ENCODE results near the gene BACE1. TPM values are rescaled to one million over a fixed set of nuclear protein-coding genes. Genes with fewer than 3 reads are reported as not detected.

BACE1 gene
- polyA plus RNA-seq, 1 donor from 2014 or later, result 21.0 TPM

- no peak overlapping the region for H3K27ac ChIP-seq (ENCODE audit: low read length)
- no peaks in the 10 kb centered on the region for H3F3A ChIP-seq (ENCODE audit: insufficient read depth, low read length, poor library complexity, severe bottlenecking)
- no peaks in the 10 kb centered on the region for H3K79me2 ChIP-seq (replicated peaks; ENCODE audit: insufficient read depth, low read length)
- no peak for TF ChIP-seq SMC3 (conservative IDR thresholded peaks at IDR 0.05; ENCODE audit: poor library complexity)
- H3K4me3 ChIP-seq (ENCODE audit: low read length), result no peak overlapping the region
- H3K36me3 ChIP-seq (ENCODE audit: insufficient read depth, low read length), result no peaks in the 10 kb centered on the region
- H3K27me3 ChIP-seq (ENCODE audit: insufficient read depth, low read depth, low read length), result no peaks in the 10 kb centered on the region
- no peak overlapping the region for H3K9ac ChIP-seq (ENCODE audit: low read length)
- no peak overlapping the region for H2AFZ ChIP-seq (ENCODE audit: low read depth, low read length)
- H3K4me2 ChIP-seq (ENCODE audit: low read length), result no peak overlapping the region
- no peaks in the 10 kb centered on the region for H4K20me1 ChIP-seq (ENCODE audit: insufficient read depth)
- H3K9me2 ChIP-seq (ENCODE audit: insufficient read depth, low read length), result no peaks in the 10 kb centered on the region
- H3K9me3 ChIP-seq (ENCODE audit: low read length), result no peaks in the 10 kb centered on the region
Measured at GRCh38 chr11:117309310-117309709, 6.7 kb downstream of the BACE1 start.

- no peaks in the 10 kb centered on the region for H3K9me3 ChIP-seq (ENCODE audit: low read length)
- H3F3A ChIP-seq (ENCODE audit: insufficient read depth, low read length, poor library complexity, severe bottlenecking), result no peaks in the 10 kb centered on the region
- H2AFZ ChIP-seq (ENCODE audit: low read depth, low read length), result no peak overlapping the region
- no peaks in the 10 kb centered on the region for H3K27me3 ChIP-seq (ENCODE audit: insufficient read depth, low read depth, low read length)
- H3K36me3 ChIP-seq (ENCODE audit: insufficient read depth, low read length), result no peaks in the 10 kb centered on the region
- H3K4me3 ChIP-seq (ENCODE audit: low read length), result no peak overlapping the region
- H3K9me2 ChIP-seq (ENCODE audit: insufficient read depth, low read length), result no peaks in the 10 kb centered on the region
- H3K4me2 ChIP-seq (ENCODE audit: low read length), result no peak overlapping the region
- no peaks in the 10 kb centered on the region for H4K20me1 ChIP-seq (ENCODE audit: insufficient read depth)
- no peak overlapping the region for H3K9ac ChIP-seq (ENCODE audit: low read length)
- no peak overlapping the region for H3K27ac ChIP-seq (ENCODE audit: low read length)
- H3K79me2 ChIP-seq (replicated peaks; ENCODE audit: insufficient read depth, low read length), result no peaks in the 10 kb centered on the region
- TF ChIP-seq REST (IDR thresholded peaks at IDR 0.05; ENCODE audit: borderline replicate concordance) (no peak), MXI1 (conservative IDR thresholded peaks at IDR 0.05; ENCODE audit: poor library complexity, severe bottlenecking) (no peak), POLR2AphosphoS5 (IDR thresholded peaks at IDR 0.05) (no peak), TAF1 (IDR thresholded peaks at IDR 0.05; ENCODE audit: low read depth) (no peak), EP300 (conservative IDR thresholded peaks at IDR 0.05; ENCODE audit: poor library complexity, severe bottlenecking) (no peak), RAD21 (conservative IDR thresholded peaks at IDR 0.05) (no peak), EZH2 (IDR thresholded peaks at IDR 0.05; ENCODE audit: borderline replicate concordance, insufficient read depth, low read length, poor library complexity, severe bottlenecking) (no peak), SMC3 (conservative IDR thresholded peaks at IDR 0.05; ENCODE audit: poor library complexity) (no peak)
- TF ChIP-seq, protein P1, sequence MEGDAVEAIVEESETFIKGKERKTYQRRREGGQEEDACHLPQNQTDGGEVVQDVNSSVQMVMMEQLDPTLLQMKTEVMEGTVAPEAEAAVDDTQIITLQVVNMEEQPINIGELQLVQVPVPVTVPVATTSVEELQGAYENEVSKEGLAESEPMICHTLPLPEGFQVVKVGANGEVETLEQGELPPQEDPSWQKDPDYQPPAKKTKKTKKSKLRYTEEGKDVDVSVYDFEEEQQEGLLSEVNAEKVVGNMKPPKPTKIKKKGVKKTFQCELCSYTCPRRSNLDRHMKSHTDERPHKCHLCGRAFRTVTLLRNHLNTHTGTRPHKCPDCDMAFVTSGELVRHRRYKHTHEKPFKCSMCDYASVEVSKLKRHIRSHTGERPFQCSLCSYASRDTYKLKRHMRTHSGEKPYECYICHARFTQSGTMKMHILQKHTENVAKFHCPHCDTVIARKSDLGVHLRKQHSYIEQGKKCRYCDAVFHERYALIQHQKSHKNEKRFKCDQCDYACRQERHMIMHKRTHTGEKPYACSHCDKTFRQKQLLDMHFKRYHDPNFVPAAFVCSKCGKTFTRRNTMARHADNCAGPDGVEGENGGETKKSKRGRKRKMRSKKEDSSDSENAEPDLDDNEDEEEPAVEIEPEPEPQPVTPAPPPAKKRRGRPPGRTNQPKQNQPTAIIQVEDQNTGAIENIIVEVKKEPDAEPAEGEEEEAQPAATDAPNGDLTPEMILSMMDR (IDR thresholded peaks at IDR 0.05; ENCODE audit: poor library complexity, severe bottlenecking), result no peak
Measured at GRCh38 chr11:117305145-117305544, 10.9 kb downstream of the BACE1 start.

All from neural cell (in vitro differentiated cells).